Activated CD8-positive, alpha-beta memory T cell treated with anti-CD3 and anti-CD28 coated beads for 24 hours (primary cell): ENCODE data around the gene CYREN.

Experiments used
- DNase-seq: peaks from one replicate; pipeline ENCODE4 v3.0.0-alpha.2; 2020

CYREN gene

DNA sequence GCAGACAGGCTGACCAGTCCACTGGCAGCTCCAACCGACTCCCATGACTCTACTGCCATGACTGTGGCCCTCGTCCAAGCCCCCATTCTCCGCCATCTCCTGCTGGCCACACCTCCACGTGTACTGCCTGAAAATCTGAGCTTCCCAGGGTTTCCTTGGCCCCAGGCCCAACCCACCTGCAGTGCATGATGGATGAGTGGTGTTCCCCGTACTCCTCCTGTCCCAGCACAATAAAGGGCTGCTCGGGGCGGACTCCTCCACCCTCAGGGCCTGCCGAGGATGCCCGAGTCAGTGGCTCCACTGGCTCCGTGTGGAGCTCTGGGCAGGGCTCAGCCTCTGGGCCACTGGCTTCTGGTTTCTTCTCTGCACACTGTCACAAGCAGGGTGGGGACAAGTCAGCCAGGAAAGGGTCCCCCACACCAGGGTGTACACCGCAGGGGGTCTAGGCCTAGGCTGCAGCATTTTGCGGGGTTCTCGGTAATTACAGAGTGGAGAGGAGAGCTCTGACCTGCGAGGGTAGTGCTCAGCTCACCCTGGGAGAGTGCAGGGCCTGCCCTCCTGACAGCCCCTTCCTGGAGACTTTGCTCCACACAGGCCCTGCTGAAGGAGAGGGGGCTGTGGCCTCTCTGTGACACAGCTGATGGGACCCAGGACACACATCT lies 25.6 kb upstream of the CYREN start:
- peak; percentile 33 for DNase-seq

DNA sequence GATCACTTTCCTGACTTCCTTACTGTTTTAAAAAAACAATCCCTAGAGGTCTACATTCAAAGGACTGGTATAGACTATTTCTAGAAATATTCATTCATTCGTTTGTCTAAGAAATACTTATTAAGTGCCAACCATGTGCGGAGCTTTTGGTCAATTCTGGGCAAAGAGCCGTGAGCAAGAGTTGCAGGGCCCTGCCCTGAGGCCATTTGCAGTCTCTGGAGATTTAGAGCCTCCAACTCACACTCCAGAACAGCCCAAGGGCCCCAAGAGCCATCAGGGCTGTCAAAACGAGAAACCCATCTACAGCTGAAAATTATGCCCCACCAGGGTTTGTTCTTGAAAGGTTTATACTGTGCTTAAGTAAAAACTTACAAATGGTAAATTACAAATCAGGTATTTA lies 24.6 kb upstream of the CYREN start:
- DNase-seq: peak; percentile 24

DNA sequence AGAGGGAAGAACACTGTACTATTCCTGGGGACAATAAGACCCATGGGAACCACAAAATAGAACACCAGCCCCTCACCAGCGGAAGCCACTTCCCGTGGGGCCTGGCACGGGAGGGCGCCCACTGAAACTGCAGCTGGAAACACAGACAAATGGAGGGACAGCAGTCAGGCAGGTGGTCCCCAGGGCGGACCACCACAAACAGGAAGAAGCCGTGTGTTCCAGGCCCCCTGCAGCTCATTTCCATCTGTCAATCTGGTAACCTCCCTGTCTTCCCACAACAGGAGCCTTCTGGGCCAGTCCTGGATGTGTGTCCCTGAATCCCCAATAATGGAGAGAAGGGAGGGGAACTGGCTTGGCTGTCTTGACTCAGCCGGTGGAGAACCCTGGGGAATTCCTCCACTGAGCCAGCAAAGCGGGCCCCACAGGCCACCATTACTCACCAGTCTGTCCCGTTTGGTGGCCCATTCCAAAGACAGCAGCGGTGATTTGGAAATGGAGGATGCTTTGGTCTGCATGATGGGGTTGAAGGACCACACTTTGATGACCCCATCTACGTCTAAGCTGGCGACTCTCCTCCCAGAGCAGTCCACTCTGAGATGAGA lies 24.1 kb upstream of the CYREN start:
- peak; percentile 42 for DNase-seq

DNA sequence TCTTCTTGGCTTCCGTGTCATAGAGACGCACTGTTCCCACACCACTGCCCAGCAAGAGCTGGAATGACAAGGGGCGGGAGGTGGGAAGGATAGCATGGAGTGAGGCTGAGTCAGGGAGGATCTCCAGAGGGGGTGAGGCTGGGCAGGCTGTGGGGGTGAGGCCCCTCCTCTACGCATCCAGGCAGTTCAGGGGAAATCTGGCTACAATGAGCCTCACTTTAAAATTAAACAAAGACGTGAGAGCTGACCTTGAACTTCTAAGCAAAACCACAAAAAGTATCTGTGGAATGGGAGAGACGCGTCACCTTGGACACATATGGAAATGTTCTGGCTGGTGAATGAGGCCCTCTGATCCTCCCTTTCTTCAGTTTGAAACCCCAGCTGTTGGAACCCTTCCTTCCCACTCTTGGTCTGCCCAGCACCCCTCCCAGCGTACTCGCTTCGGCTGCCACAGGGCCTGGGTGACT lies 23.1 kb upstream of the CYREN start:
- peak; percentile 32 for DNase-seq

DNA sequence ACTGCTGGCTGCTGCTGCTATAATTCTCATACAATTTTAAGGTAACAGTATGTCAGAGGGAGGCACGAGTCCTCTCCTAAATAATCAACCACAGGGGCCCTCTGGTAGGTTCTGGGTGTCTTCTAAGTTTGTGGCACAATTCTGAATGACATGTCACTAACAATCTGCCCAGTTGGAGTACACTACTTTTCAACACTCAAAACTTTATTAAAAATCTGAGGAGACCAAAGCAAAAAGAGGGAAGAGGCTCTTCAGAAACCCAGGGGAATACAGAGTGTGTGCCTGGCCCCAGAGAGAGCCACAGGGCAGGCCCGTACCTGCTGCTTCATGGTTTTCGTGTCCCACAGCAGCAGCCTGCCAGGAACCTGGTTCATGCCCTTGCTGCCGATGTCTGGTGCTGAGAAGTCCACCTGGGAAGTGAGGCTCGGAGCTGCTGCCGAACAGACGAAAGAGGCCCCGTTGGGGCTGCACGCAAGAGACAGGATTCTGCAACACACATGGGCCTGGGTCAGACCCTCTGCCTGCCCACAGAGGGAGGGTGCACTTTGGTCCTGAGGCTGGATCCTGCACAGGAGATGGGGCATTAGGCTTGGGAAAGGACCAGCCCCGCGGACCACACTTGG lies 22.5 kb upstream of the CYREN start:
- DNase-seq: peak; percentile 37

DNA sequence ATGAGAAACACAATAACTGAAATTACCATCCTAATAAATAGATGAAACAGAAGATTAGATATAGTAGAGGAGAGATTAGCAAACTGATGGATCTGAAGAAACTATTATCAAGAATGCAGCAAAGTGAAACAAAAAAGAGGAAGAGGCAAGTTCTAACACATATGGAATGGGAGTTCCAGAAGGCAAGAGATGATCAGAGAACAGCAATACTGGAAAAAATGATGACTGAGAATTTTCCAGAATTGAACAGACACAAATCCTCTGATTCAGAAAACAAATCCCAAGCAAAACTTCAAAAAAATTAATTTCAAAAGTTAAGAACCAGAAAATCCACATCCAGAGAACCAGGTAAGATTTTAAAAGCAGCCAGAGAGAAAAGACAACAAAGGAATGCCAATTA lies 20.2 kb upstream of the CYREN start:
- no peak for DNase-seq

DNA sequence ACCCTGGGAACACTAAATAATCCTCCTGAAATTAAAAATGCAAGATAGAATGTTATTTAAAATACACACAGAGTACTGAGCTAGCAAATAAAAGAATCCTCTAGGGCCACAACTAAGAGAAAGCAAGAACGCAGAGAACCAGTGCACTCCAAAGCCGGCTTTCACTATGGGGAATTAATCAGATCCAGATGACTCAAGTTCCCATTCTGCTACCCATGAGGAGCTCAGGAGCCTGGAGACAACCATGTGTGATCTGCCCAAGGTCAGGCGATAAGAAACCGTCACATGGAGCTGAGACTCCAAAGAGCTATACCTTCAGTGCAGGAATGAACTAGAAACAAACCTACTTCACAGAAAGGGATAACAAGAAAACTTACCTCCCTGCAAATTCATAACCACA lies 19.5 kb upstream of the CYREN start:
- DNase-seq: peak; percentile 4

DNA sequence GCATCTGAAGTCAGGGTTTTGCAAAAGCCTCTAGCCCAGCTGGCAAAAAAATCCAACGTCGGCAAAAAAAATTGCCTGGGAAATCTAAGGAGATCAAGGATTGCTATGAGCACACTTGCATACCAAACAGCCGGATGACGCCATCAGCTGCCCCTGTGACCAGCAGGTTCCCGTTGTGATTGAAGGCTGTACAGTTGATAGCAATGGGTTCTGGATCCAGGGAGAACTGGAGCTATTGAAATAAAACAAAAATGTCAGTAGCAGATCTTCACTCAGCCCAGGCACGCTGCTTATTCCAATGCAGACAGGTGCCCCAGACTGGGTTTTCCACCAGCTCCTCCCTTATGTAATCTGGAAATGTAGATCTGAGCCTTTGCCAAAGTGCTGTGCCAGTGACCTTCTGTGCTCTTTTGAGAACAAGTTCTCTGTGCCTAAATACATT lies 18.7 kb upstream of the CYREN start:
- DNase-seq: no peak

DNA sequence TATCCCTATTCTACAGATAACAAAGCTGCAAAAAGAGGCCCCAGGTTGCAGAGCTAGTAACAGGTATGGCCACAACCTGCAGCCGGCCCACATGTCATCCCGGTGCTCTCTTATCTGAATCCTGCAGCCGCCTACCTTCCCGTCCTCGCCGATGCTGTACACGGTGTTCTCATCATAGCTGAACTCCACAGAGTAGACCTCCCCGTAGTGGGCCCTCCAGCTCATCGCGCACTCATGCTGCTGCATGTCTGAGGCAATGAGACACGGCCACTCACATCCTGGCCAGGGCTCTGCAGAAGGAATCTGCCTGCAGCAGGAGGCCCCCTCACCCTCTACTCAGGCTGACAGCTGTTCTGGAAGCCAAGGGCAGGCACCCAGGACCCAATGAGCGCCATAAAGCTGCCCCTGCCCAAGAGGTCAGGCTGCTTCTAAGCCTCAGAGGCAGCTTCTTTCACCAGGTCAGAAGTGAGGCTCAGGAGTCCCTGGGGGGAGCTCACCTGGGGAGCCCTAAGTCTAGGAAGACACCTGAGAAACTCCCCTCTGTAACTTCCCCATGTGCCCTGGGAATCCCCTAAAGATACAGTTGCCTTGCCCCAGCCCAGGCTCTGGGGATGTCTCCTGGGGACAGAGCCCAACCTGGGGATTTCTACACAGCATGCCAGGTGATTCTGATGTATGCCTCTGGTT lies 17.9 kb upstream of the CYREN start:
- DNase-seq: peak; percentile 37

DNA sequence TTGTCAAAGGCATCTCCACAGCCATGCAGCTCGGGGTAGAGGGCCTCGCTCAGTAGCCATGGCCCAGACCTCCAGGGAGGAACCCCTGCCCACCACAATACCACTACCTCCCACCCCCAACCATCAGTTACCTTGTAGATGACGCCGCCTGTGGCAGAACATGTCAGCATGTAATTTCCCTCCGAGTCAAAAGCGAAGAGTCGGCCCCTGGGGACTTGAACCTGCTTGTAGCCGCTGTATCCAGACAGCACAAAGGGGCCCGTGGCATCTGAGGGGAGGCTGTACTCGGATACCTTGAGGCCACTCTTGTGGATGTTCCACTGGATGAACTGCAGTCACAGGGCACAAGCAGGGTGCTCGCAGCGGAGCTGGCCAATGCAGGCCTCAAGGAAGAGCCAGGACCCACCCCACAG lies 16.3 kb upstream of the CYREN start:
- peak; percentile 41 for DNase-seq

DNA sequence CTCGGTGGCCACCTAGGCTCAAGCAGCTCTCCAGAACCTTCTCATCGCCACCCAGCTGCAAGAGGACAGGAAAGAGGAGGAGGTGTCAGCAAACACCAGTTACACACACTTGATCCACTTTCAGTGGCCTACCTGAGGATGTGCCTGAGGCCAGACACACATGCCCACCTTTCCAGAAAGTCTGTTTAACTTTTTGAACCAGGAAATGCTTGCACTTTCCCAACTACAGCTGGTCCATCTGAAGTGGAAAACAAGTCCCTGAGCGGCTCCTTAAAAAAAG lies 15.7 kb upstream of the CYREN start:
- DNase-seq: no peak

DNA sequence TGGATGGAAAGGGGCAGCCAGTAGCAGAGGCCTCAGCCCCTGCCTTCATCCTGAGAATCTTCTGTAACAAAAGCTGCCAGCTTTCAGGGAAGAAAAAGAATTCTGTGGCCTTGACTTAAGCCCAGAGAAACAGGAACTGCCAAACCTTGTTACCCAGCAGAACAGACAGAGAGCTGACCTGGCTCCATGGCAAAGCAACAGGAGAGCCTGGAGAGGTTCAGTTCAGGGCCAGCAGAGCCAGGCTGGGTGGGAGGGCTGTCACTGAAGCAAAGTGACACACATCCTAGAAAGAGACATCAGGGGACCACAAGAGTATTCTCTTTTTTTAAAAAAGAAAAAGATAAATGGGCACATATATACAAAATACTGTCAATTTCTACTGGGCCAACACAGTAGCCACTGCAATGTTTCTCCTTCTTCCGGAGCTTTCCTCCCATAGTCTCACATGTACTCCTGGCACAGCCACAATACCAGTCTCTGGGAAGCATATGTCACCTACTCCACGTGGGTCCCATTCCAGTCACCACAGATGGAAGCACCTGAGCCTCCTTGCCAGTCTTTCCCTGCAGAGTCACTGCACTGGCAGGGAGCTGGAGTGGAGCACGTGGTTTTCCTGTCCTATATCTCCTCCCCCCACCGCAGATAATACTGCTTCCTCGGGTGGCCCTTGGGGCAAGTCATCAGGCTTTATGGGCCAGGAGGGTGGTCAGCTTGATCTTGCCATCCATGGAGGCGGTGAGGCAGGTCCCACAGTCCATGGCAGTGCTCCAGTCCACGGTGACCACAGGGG lies 15.2 kb upstream of the CYREN start:
- peak; percentile 50 for DNase-seq

DNA sequence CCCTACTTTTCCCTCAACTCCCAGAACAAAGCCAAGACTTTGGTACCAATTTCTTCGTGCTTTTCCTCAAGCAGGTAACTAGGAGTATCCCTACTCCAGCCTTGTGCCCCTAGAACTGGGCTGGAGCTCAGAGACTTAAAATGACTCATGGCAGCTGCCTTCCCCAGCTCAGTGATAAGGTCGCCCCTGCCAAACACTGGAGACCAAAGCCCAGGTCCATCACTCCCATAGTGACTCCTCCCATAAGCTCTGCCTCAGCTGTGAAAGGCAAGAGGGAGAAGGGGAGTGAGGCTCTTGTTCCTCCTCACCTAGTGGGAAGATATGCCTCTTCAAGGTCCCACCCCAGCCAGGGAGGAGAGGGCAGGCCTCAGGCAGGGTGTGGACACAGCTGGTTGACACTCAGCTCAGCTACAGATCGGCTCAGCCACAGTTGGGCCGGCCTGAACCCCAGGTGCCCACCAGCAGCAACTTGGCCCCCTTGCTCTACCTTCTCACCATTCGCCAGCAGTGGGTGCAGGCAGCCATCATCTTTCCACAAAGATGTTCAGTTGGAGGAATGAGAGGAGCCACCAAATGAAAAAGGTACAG lies 13.8 kb upstream of the CYREN start:
- peak; percentile 24 for DNase-seq

DNA sequence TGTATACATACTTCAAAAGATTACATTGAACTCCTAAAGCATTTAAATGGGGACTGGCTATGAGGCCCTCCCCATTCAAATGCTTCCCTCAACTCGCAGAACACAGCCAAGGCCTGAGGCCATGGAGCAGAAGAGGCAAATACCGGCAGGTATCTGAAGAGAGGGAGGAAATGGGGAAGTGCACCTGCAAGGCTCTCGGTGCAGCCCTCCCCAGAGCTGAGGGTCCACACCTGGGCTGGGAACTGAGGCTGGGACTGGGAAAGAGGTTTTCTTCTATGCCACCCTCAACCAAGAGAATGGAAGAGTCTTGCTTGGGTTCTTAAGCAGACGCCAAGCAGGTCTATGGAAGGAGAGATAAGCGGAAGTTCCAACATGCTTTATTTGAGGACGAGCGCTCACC lies 13.0 kb upstream of the CYREN start:
- DNase-seq: peak; percentile 15

DNA sequence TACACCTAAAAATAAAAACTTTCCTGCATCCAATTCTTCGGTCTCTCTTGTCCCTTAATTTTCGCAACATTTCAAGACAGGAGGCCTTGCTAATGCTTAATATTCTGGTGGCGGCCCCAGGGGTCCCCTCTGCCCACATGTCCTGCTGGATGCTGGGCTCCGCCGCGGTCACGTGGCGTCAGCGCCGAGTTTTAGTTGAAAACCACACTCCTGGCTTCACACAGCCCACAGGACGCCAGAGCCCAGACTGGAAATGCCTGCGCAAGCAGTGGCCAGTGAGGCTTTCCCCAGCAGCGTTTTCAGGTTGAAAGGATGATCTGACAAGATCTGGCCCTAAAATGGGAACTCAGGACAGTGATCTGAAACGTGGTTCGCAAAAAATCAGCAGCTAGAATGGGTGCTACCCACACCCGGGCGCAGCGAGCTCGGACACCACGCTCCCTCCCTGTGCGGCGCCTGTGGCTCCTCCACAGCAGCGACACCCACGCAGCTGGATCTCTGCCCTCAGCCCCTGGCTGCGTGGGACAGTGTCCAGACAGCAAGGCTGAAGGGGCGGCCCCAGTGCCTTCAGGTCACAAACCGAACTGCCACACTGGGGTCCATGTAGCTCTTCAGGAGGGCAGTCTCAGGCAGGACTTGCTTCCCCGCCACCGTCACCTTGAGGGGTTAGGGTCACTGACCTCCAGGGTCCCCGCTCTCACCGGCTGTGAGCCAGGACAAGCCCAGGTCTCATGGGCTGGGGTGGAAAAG lies 11.6 kb upstream of the CYREN start:
- peak; percentile 40 for DNase-seq

DNA sequence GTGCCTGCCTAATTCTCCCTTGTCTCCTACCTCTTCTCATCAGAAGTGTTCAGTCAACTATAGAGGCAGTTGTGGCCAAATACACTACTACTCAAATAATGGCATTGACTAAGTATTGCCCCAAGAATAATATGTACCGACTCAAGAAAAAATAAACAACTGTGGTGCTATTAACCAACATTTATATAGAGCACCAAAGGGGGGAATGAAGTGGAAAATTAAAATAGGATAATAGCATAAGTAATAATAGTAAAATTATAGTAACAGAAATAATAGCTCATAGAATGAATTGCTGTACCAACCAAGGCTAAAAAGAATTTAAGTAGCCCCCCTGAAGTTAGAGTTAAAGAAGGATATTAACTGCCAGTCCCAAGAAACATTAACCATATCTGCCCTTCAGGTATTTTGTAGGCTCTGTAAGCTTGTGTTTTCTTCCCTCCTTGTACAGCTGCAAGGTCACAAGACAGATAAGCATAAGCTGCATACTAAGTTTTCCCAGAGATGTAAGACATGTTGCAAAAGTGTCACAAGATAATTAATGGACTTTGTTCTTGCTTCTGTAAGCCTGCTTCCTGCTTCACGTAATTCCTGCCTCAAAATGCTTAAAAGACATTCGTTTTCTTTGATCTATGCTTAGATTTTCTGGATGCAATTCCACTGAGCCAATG lies 10.9 kb upstream of the CYREN start:
- DNase-seq: no peak

DNA sequence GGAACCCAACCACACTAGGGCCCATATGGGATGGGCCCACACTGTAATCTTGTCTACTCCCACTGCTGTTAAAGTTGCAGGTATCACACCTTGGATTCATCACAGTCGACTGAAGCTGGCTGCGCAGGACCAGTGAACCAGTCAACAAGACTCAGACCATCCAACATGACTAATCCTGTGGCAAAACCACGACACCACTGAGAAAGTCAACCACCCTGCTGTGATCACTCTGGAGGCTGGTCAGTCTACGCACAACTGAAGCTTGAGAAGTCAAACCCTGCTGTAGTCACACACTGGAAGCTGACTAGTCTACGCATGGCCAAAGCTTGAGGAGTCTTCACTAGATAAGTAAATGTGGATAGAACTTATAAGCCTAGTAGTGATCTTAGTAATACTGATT lies 9.6 kb upstream of the CYREN start:
- DNase-seq: peak; percentile 40

DNA sequence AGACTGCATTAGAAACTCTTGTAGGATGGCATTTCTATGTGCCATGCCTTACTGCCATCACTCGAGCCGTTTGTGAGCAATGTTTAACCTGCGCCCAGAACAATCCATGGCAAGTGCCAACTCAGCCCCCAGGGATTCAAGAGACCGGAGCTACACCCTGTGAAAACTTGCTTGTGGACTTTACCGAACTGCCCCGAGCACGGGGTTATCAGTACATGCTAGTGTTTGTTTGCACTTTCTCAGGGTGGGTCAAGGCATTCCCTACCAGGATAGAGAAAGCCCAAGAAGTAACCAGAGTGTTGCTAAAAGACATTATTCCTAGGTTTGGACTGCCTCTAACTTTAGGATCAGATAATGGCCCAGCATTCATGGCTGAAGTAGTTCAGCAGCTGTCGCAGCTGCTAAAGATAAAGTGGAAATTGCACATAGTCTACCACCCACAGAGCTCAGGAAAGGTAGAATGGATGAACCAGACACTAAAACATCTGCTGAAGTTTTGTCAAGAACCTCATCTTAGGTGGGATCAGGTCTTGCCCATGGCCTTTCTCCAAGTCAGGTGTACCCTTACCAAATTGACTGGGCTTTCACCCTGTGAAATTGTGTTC lies 8.9 kb upstream of the CYREN start:
- peak; percentile 26 for DNase-seq

DNA sequence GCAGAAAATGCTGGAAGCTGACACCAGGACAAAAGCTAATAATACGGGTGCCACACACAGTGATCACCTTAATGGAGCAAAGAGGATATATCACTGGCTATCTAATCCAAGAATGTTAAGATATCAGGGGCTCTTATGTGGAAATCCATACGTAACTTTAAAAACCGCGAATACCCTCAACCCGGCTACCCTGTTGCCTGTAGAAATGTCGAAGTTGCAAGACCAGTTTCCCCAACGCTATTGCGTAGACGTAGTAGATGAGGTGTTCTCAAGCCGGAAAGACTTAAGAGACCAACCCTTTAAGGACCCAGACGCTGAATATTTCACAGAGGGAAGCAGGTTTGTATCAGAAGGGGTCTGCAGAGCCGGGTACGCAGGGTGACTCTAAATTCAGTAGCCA lies 7.9 kb upstream of the CYREN start:
- DNase-seq: peak; percentile 33

DNA sequence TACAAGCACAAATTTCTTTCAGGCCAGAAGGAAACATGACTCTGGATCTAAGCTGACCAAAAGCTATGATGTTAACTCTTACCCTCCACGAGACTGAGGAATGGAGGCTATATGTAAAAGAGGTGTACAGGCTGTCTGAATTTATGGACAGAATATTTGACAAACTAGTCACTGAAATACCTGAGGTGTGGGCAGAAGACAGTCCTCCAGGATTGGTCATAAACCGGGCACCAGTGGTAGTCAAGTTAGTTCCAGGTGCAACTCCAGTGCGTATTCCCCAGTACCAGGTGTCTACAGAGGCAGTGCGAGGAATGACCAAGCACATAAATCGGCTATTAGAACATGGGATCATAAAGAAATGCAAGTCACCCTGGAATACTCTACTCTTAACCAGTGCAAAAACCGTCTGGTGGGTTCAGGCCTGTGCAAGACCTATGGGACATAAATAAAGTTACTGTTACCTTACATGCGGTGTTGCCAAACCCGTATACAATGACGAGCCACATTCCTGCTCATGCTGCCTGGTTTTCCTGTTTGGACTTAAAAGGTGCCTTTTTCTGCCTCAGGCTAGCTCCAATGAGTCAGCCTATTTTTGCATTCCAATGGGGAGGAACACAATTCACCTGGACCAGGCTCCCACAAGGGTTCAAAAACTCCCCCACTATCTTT lies 6.7 kb upstream of the CYREN start:
- no peak for DNase-seq
